Measurements from ENCODE around the gene SLC15A4.

DNA sequence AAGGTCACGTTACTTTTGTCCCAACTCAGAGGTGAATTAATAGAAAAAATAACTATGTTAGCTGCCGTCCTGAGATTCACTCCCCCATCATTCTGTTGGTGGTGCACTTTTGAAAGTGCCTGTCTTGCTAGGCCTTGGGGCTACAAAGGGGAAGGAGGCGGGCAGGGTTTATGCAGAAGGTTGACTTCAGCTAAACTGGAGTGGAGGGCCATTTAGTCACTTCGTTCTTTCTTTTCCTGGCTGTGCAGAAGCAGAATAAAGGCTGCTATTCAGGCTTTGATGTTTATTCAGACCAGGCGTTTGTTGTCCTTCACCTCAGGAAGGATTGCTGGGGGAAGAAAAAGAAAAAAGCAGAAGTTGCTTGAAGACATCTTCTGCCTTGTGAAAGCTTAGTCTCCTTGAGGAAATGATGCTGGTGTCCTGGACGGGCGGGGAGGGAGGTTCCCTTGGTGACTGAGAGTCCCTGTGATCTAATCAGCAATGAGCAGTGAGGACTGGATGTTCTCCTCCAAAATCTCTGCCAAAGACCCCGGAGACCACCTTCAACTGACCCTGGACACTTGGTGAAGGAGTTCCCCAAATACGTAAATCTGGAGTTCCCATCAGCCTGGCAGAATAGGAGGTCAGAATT lies 33.5 kb upstream of the SLC15A4 start:
- TF ChIP-seq, protein P1, sequence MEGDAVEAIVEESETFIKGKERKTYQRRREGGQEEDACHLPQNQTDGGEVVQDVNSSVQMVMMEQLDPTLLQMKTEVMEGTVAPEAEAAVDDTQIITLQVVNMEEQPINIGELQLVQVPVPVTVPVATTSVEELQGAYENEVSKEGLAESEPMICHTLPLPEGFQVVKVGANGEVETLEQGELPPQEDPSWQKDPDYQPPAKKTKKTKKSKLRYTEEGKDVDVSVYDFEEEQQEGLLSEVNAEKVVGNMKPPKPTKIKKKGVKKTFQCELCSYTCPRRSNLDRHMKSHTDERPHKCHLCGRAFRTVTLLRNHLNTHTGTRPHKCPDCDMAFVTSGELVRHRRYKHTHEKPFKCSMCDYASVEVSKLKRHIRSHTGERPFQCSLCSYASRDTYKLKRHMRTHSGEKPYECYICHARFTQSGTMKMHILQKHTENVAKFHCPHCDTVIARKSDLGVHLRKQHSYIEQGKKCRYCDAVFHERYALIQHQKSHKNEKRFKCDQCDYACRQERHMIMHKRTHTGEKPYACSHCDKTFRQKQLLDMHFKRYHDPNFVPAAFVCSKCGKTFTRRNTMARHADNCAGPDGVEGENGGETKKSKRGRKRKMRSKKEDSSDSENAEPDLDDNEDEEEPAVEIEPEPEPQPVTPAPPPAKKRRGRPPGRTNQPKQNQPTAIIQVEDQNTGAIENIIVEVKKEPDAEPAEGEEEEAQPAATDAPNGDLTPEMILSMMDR (IDR thresholded peaks at IDR 0.05) = no peak
- TF ChIP-seq POLR2A (IDR thresholded peaks at IDR 0.05) = no peak
